ENCODE data around the gene PALMD.

GRCh38 chr1:99650030-99650429, 4.1 kb downstream of the PALMD start:
- TF ChIP-seq POLR2A (IDR thresholded peaks at IDR 0.05; ENCODE audit: low read length), result no peak
- TF ChIP-seq GATA1 (IDR thresholded peaks at IDR 0.05; ENCODE audit: low read depth, low read length), result no peak

Data from erythroblast (primary cell).